HG02938 (cell line): ENCODE data around the gene LMNA.
"Not testable (repeated sequence)": the region's sequence is repeated elsewhere in the genome, so short reads cannot be mapped to it uniquely, and the experiment has no call there.

Experiments
- ATAC-seq: cut with Tn5 transposase; IDR thresholded peaks from one replicate; pipeline ENCODE4 v1.9.1; 2021; ENCODE audit warnings: mild to moderate bottlenecking, moderate library complexity; ENCODE audit not compliant: unreplicated experiment

The LMNA gene

GRCh38 chr1:156160000-156160742 lies 45.7 kb downstream of the LMNA start:
- ATAC-seq: no peak

- ATAC-seq: no peak
Observed at GRCh38 chr1:156160743-156161171, 46.2 kb downstream of the LMNA start.

GRCh38 chr1:156162430-156163037 lies 48.0 kb downstream of the LMNA start:
- ATAC-seq: no peak

- ATAC-seq: no peak
Observed at GRCh38 chr1:156163712-156164111, 49.2 kb downstream of the LMNA start.

GRCh38 chr1:156164125-156164831 lies 49.8 kb downstream of the LMNA start:
- ATAC-seq: no peak

GRCh38 chr1:156165083-156165482 lies 50.6 kb downstream of the LMNA start:
- ATAC-seq: no peak

GRCh38 chr1:156167536-156167935 lies 53.0 kb downstream of the LMNA start:
- ATAC-seq: no peak

GRCh38 chr1:156172696-156173470 lies 58.4 kb downstream of the LMNA start:
- no peak for ATAC-seq

GRCh38 chr1:156176610-156177210 lies 62.2 kb downstream of the LMNA start:
- no peak for ATAC-seq

- no peak for ATAC-seq
Observed at GRCh38 chr1:156177919-156178654, 63.6 kb downstream of the LMNA start.

- no peak for ATAC-seq
Observed at GRCh38 chr1:156180471-156180870, 66.0 kb downstream of the LMNA start.

GRCh38 chr1:156181391-156181924 lies 66.9 kb downstream of the LMNA start:
- not testable (repeated sequence) for ATAC-seq

- not testable (repeated sequence) for ATAC-seq
Observed at GRCh38 chr1:156182010-156182779, 67.7 kb downstream of the LMNA start.

GRCh38 chr1:156186347-156187177 lies 72.1 kb downstream of the LMNA start:
- ATAC-seq: not testable (repeated sequence)
